Type B pancreatic cell (in vitro differentiated cells): ENCODE data around the gene YWHAB. TPM values are rescaled to one million over a fixed set of nuclear protein-coding genes. Genes with fewer than 3 reads are reported as not detected.

Source experiments
- DNase-seq: peaks from one replicate; pipeline ENCODE4 v3.0.0; 2021; ENCODE audit warnings: mixed read lengths; ENCODE audit not compliant: unreplicated experiment; ENCODE audit errors: extremely low spot score
- H3K27ac Mint-ChIP-seq: 2 replicates; pipeline ENCODE4 v1.8.0; 2021; ENCODE audit warnings: mild to moderate bottlenecking, mixed read lengths
- H3K27me3 Mint-ChIP-seq: 2 replicates; pipeline ENCODE4 v1.8.0; 2021; ENCODE audit warnings: mixed read lengths
- H3K36me3 Mint-ChIP-seq: 2 replicates; pipeline ENCODE4 v1.8.0; 2021; ENCODE audit warnings: mixed read lengths
- H3K4me1 Mint-ChIP-seq: one replicate; pipeline ENCODE4 v1.8.0; 2021; ENCODE audit warnings: mixed read lengths; ENCODE audit not compliant: unreplicated experiment
- H3K4me3 Mint-ChIP-seq: 2 replicates; pipeline ENCODE4 v1.8.0; 2021; ENCODE audit warnings: mild to moderate bottlenecking, mixed read lengths
- H3K9me3 Mint-ChIP-seq: 2 replicates; pipeline ENCODE4 v1.8.0; 2021; ENCODE audit warnings: mixed read lengths
- CTCF ChIP-seq: fragments of 200-600 bp; sonication (generic); conservative IDR thresholded peaks from 2 replicates; pipeline ENCODE4 v1.5.0; 2021; ENCODE audit warnings: antibody characterized with exemption, mild to moderate bottlenecking
- total RNA-seq: library from RNA; stranded (reverse); gene quantifications from 2 replicates; pipeline ENCODE4 v1.2.1, GENCODE V29; 2021; ENCODE audit warnings: low replicate concordance

Gene YWHAB
- total RNA-seq, 1 donor from 2014 or later, result 153 TPM

GRCh38 chr20:44888226-44889103 is 3.0 kb downstream of the YWHAB start:
- Mint-ChIP-seq H3K4me1 (peaks cover 36% of the 10 kb centered on the region), H3K9me3 (no peaks in the 10 kb centered on the region), H3K27me3 (no peaks in the 10 kb centered on the region), H3K27ac (peak overlapping the region; percentile 78), H3K4me3 (peak overlapping the region; percentile 98), H3K36me3 (no peaks in the 10 kb centered on the region)
- no peak for DNase-seq
- TF ChIP-seq CTCF, result peak; percentile 70

DNA sequence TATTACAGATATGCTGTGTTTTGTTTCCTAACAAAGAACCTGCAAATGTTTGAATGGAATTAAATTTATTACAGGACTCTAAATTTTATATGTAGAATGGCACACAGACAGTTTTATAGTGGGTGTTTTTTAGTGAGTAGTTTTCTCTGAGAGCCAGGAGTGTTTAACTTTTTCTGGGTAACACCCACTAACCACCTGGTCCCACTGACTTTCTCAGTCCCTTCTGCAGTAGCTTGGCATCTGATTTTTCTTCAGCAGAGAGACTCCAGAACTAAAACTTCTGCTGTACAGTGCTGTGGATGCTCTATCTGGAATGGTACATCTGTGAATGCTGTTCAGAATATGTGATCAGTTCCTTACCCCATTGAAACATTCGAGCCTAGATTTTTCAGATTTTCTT is 6.3 kb downstream of the YWHAB start:
- no peak for DNase-seq
- H3K4me3 Mint-ChIP-seq, result no peak overlapping the region
- H3K27me3 Mint-ChIP-seq, result no peaks in the 10 kb centered on the region
- no peak overlapping the region for H3K27ac Mint-ChIP-seq
- H3K36me3 Mint-ChIP-seq, result peaks cover 9% of the 10 kb centered on the region
- H3K9me3 Mint-ChIP-seq, result no peaks in the 10 kb centered on the region
- H3K4me1 Mint-ChIP-seq, result peaks cover 35% of the 10 kb centered on the region
- no peak for TF ChIP-seq CTCF

GRCh38 chr20:44894959-44895358 is 9.5 kb downstream of the YWHAB start:
- Mint-ChIP-seq H3K9me3 (no peaks in the 10 kb centered on the region), H3K4me3 (no peak overlapping the region), H3K4me1 (peaks cover 16% of the 10 kb centered on the region), H3K27me3 (no peaks in the 10 kb centered on the region), H3K27ac (no peak overlapping the region), H3K36me3 (peaks cover 18% of the 10 kb centered on the region)
- TF ChIP-seq CTCF, result no peak
- DNase-seq, result no peak

DNA sequence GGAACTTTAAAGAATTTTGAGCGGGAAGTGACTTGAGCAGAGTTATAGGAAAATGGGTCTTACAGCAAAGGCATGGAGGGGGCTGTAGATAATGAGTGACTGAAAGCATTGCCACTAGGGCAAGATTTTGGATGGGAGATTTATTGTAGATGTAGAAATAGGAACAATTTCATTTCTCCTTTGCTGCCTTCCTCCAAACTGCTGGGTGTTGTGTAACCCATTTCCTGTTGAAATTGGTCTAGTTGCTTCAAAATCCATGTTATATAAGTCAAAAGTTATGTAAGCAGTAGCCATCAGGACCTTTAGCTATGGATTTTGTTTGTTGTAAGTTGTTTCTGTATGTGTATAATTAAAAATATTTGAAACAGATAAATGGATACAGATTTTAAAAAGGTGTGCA is 11.1 kb downstream of the YWHAB start:
- Mint-ChIP-seq H3K36me3 (peaks cover 22% of the 10 kb centered on the region), H3K4me1 (peaks cover 22% of the 10 kb centered on the region), H3K9me3 (no peaks in the 10 kb centered on the region), H3K27ac (no peak overlapping the region), H3K27me3 (no peaks in the 10 kb centered on the region), H3K4me3 (no peak overlapping the region)
- no peak for DNase-seq
- TF ChIP-seq CTCF, result no peak

- H3K4me1 Mint-ChIP-seq, result peaks cover 19% of the 10 kb centered on the region
- no peak for TF ChIP-seq CTCF
- H3K27ac Mint-ChIP-seq, result no peak overlapping the region
- H3K36me3 Mint-ChIP-seq, result peaks cover 22% of the 10 kb centered on the region
- no peak for DNase-seq
- H3K27me3 Mint-ChIP-seq, result no peaks in the 10 kb centered on the region
- H3K9me3 Mint-ChIP-seq, result no peaks in the 10 kb centered on the region
- no peak overlapping the region for H3K4me3 Mint-ChIP-seq
These were observed 11.6 kb downstream of the YWHAB start for GRCh38 chr20:44897133-44897532.
